22Rv1 (cell line): Measurements from ENCODE around the gene RAX2.

Experiments
- CTCF ChIP-seq: fragments of 450-650 bp; IDR thresholded peaks from 2 replicates; pipeline ENCODE4 v1.5.1; 2017; ENCODE audit warnings: mild to moderate bottlenecking
- ZFX ChIP-seq: fragments of 450-650 bp; IDR thresholded peaks from 2 replicates; pipeline ENCODE4 v1.6.1; 2017; ENCODE audit warnings: antibody characterized with exemption, borderline replicate concordance

DNA sequence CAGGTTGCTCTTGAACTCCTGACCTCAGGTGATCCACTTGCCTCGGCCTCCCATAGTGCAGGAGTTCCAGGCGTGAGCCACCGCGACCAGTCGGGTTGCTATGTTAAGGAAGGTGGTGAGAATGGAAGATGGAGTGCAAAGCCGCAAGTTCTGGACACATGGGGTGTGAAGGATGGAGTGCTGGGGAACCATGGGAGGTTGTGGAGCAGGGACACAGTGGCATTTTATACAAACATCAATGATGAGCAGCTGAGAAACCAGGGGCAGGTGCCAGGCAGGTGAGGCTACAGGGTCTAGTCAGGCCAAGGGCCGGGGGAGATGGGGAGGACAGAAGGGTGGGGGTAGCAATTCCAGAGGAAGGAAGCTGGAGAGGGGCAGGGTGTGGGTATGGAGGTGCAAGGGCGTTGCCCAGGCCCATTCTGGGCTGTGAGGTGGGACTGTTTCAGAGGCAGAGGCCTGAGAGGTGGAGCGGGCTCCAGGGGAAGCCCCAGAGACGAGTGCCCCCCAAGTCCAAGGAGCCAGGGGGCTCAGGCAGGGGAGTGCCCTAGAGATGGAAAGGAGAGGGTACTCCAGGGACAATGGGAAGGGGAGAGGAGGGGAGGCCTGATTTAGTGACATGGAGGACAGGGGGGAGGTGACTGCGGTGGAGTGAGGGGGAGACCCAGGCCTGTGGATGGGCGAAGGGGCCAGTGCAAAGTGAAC is 1.9 kb upstream of the RAX2 start:
- TF ChIP-seq CTCF: no peak
- TF ChIP-seq ZFX: no peak
